Measurements from ENCODE around the gene CDPF1.
A peak's percentile ranks its signal among the peaks of the same experiment; 100 is the strongest.

CDPF1 gene

DNA sequence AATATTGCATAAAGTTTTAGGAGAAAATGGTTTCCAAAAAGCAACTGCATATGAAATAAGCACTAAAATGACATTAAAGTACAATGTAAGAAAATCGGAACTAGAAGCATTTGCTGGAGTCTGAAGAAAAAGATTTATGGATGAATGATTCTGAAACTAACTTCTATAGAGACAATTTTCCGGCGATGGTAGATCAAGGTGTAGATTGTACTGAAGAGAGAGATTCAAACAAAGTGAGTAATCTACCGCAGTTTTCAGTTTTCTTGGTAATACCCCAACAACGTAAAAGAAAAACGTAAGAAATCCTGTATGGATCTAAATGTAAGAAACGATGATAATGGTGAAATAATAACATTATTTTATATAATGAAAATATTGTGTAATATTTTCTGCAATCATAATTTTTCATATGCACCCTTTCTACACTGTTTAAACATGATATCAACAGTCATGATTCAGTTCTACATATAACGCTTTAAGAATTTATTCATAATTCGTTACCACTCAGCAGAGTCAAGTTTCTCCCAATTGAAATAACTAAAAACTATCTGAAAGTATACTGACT, 1.8 kb upstream of the CDPF1 start:
- Histone ChIP-seq H3K9me3 (ENCODE audit: control insufficient read depth, low read length) (no peaks in the 10 kb centered on the region), H3K27me3 (ENCODE audit: control insufficient read depth, insufficient read depth, low read length, poor library complexity, severe bottlenecking) (peaks cover under 1% of the 10 kb centered on the region), H3K4me3 (ENCODE audit: insufficient read depth, low read depth, low read length) (no peak overlapping the region), H3K36me3 (ENCODE audit: control insufficient read depth, insufficient read depth, low read length) (no peaks in the 10 kb centered on the region), H3K4me1 (ENCODE audit: control insufficient read depth, insufficient read depth, low read length) (peaks cover 3% of the 10 kb centered on the region), H3K27ac (ENCODE audit: insufficient read depth, low read depth, low read length, poor library complexity, severe bottlenecking) (no peak overlapping the region)
- 94 to 95% methylated on average over 8 of the region's 9 CpGs for WGBS, 2 experiments

DNA sequence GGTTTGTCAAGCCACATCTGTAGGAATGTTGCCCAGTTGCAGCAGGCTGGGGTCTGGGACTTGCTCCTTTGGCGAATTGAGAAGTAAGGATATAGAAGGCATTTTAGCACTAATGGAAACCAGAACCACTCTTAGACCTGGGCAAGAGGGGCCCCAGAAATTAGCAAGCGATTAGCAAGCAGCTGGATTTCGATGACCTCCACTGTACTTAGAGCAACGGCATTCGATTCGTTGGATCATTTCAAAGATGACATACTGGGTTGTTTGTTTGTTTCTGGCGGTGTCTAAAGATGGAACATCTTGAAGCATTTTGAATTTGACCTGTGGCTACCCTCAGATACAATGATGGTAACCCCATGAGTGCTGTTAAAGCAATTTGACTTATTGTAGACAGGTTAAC, 1.2 kb upstream of the CDPF1 start:
- Histone ChIP-seq H3K4me1 (ENCODE audit: control insufficient read depth, insufficient read depth, low read length) (peaks cover 3% of the 10 kb centered on the region), H3K36me3 (ENCODE audit: control insufficient read depth, insufficient read depth, low read length) (no peaks in the 10 kb centered on the region), H3K4me3 (ENCODE audit: insufficient read depth, low read depth, low read length) (no peak overlapping the region), H3K27ac (ENCODE audit: insufficient read depth, low read depth, low read length, poor library complexity, severe bottlenecking) (no peak overlapping the region), H3K9me3 (ENCODE audit: control insufficient read depth, low read length) (no peaks in the 10 kb centered on the region), H3K27me3 (ENCODE audit: control insufficient read depth, insufficient read depth, low read length, poor library complexity, severe bottlenecking) (no peaks in the 10 kb centered on the region)
- 91 to 94% methylated on average over 7 of the region's 7 CpGs for WGBS, 2 experiments

DNA sequence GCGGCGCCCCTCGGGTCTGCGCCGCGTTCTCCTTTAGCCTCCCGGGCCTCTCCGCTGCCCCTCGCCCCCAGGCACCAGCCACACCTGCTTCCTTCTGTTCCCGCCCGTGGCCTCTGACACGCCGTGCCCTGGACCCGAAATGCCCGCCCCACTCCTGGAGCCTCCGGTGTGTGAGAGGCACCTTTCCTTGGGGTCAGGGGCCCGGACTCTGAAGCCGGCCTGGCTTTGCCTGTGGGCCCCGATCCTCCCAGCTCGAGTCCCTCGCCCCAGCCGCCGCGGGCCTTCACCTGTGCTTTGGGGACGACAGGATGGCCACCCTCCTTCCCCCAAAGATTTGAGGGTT, 661 bp upstream of the CDPF1 start:
- WGBS, 2 experiments, result 50 to 54% methylated on average over 25 of the region's 25 CpGs
- Histone ChIP-seq H3K4me1 (ENCODE audit: control insufficient read depth, insufficient read depth, low read length) (peaks cover 3% of the 10 kb centered on the region), H3K36me3 (ENCODE audit: control insufficient read depth, insufficient read depth, low read length) (no peaks in the 10 kb centered on the region), H3K27ac (ENCODE audit: insufficient read depth, low read depth, low read length, poor library complexity, severe bottlenecking) (no peak overlapping the region), H3K4me3 (ENCODE audit: insufficient read depth, low read depth, low read length) (peak overlapping the region; percentile 83), H3K27me3 (ENCODE audit: control insufficient read depth, insufficient read depth, low read length, poor library complexity, severe bottlenecking) (no peaks in the 10 kb centered on the region), H3K9me3 (ENCODE audit: control insufficient read depth, low read length) (no peaks in the 10 kb centered on the region)

DNA sequence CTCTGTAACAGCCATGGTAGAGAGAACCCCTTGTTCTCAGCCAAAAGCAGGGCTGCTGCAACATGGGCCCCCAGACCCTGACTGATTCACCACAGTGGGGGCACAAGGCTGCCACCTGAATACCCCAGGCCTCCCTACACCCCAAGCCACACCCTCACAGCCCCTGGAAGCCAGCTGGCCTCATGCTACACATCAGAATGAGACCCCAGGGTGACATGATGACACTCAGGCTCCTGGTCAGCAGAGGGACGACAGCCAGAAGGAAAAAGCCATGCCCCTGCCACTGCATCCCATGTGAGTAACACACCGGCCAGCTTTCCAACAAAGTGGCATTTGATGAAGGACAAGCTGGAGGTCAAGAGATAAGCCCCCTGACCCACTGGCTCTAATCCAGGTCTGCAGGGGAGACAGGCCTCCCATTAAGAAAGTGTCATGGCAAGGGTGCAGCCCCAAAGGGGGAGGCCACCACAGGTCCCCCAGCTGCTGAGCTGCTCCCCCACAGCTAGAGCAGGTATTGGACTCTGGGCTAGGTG, 2.6 kb downstream of the CDPF1 start:
- H3K27ac ChIP-seq (ENCODE audit: insufficient read depth, low read depth, low read length, poor library complexity, severe bottlenecking), result no peak overlapping the region
- 89 to 93% methylated on average over 2 of the region's 2 CpGs for WGBS, 2 experiments
- H3K27me3 ChIP-seq (ENCODE audit: control insufficient read depth, insufficient read depth, low read length, poor library complexity, severe bottlenecking), result no peaks in the 10 kb centered on the region
- H3K4me3 ChIP-seq (ENCODE audit: insufficient read depth, low read depth, low read length), result no peak overlapping the region
- H3K4me1 ChIP-seq (ENCODE audit: control insufficient read depth, insufficient read depth, low read length), result no peaks in the 10 kb centered on the region
- H3K9me3 ChIP-seq (ENCODE audit: control insufficient read depth, low read length), result no peaks in the 10 kb centered on the region
- peaks cover 3% of the 10 kb centered on the region for H3K36me3 ChIP-seq (ENCODE audit: control insufficient read depth, insufficient read depth, low read length)

DNA sequence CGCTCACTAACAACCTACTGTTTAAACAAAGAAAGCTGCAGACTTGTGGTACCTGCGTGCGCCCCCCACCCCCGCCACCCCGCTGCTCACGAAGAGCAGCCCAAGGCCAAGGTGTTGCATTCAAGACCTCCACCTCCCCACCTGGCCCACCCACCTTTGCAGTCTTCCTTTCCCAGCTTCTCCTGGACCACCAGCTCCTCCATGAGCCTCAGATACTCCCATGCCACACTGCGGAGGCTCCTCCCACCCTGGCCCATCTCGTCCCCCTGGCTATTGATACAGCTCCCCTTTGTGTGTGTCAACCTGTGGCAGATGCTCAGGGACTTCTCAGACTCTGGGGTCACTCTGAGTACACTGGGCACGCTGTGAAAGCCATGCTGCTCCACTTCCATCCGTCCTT, 3.9 kb downstream of the CDPF1 start:
- Histone ChIP-seq H3K4me3 (ENCODE audit: insufficient read depth, low read depth, low read length) (no peak overlapping the region), H3K27ac (ENCODE audit: insufficient read depth, low read depth, low read length, poor library complexity, severe bottlenecking) (no peak overlapping the region), H3K36me3 (ENCODE audit: control insufficient read depth, insufficient read depth, low read length) (peaks cover 3% of the 10 kb centered on the region), H3K9me3 (ENCODE audit: control insufficient read depth, low read length) (no peaks in the 10 kb centered on the region), H3K27me3 (ENCODE audit: control insufficient read depth, insufficient read depth, low read length, poor library complexity, severe bottlenecking) (no peaks in the 10 kb centered on the region), H3K4me1 (ENCODE audit: control insufficient read depth, insufficient read depth, low read length) (no peaks in the 10 kb centered on the region)
- WGBS, 2 experiments, result 93 to 95% methylated on average over 10 of the region's 10 CpGs

DNA sequence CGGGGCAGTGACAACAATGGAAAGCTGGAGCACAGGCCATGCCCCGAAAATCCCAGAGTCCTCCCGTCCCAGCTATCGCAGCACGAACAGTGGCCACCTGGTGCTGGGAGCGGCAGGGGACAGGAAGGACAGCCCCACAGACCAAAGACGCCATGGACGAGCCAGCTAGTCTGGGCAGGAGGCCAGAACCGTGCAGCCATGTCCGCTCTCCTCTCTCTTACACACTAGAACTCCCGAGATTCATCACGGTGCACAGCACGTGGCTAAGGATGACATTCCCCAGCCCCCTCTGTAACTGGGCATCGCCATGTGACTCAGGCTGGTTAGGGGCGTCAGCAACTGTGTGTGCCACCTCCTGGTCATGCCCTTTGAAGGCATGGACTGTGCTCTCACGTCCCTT, 4.6 kb downstream of the CDPF1 start:
- Histone ChIP-seq H3K27me3 (ENCODE audit: control insufficient read depth, insufficient read depth, low read length, poor library complexity, severe bottlenecking) (no peaks in the 10 kb centered on the region), H3K36me3 (ENCODE audit: control insufficient read depth, insufficient read depth, low read length) (peaks cover 3% of the 10 kb centered on the region), H3K27ac (ENCODE audit: insufficient read depth, low read depth, low read length, poor library complexity, severe bottlenecking) (no peak overlapping the region), H3K9me3 (ENCODE audit: control insufficient read depth, low read length) (no peaks in the 10 kb centered on the region), H3K4me3 (ENCODE audit: insufficient read depth, low read depth, low read length) (no peak overlapping the region), H3K4me1 (ENCODE audit: control insufficient read depth, insufficient read depth, low read length) (no peaks in the 10 kb centered on the region)
- WGBS, 2 experiments, result 89 to 90% methylated on average over 16 of the region's 16 CpGs

DNA sequence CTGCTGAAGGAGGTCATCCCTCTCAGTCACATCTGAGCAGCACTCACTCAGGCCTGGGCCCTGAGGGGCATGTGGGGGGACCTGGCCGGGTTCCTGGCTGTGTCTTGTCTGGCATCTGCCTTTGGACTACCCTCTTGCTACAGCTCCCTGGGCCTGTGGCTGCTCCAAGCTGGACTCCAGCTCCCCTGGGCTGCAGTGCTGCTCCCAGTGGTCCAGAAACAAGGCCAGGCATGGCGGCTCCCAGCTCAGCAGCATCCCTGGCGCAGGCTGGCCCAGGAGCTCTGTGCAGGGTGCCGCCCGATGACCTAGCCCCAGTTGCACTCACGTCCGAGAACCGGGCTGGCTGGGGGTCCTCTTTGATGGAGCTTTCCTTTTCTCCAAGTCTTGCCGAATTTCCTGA, 5.3 kb downstream of the CDPF1 start:
- H3K9me3 ChIP-seq (ENCODE audit: control insufficient read depth, low read length), result no peaks in the 10 kb centered on the region
- 95% methylated on average over 9 of the region's 9 CpGs for WGBS, 2 experiments
- no peak overlapping the region for H3K4me3 ChIP-seq (ENCODE audit: insufficient read depth, low read depth, low read length)

DNA sequence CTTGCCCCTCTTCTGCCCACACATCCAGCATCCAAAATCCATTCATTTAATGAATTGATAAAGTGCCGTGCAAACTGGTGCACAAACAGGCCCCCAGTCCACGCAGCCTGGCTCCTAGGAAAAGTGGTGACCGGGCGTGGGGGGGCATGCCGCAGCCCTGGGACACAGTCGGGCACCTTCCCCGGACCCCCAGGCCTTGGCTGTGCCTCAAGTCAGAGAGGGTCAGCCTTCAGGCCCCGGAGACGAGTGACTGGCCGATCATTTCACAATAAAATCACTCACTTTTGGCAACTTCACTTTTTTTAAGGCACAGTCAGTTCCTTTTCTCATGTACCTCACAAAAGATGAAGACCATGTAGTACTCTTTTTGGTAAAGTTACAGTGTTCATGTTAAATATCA, 8.0 kb downstream of the CDPF1 start:
- Histone ChIP-seq H3K36me3 (ENCODE audit: control insufficient read depth, insufficient read depth, low read length) (peaks cover 3% of the 10 kb centered on the region), H3K4me1 (ENCODE audit: control insufficient read depth, insufficient read depth, low read length) (no peaks in the 10 kb centered on the region), H3K4me3 (ENCODE audit: insufficient read depth, low read depth, low read length) (no peak overlapping the region), H3K9me3 (ENCODE audit: control insufficient read depth, low read length) (no peaks in the 10 kb centered on the region), H3K27me3 (ENCODE audit: control insufficient read depth, insufficient read depth, low read length, poor library complexity, severe bottlenecking) (no peaks in the 10 kb centered on the region), H3K27ac (ENCODE audit: insufficient read depth, low read depth, low read length, poor library complexity, severe bottlenecking) (no peak overlapping the region)
- WGBS, 2 experiments, result 83% methylated on average over 10 of the region's 10 CpGs

More for the DNA sequence above, 5.3 kb downstream of the CDPF1 start:
- Histone ChIP-seq H3K27ac (ENCODE audit: insufficient read depth, low read depth, low read length, poor library complexity, severe bottlenecking) (no peak overlapping the region), H3K27me3 (ENCODE audit: control insufficient read depth, insufficient read depth, low read length, poor library complexity, severe bottlenecking) (no peaks in the 10 kb centered on the region), H3K4me1 (ENCODE audit: control insufficient read depth, insufficient read depth, low read length) (no peaks in the 10 kb centered on the region), H3K36me3 (ENCODE audit: control insufficient read depth, insufficient read depth, low read length) (peaks cover 3% of the 10 kb centered on the region)

DNA sequence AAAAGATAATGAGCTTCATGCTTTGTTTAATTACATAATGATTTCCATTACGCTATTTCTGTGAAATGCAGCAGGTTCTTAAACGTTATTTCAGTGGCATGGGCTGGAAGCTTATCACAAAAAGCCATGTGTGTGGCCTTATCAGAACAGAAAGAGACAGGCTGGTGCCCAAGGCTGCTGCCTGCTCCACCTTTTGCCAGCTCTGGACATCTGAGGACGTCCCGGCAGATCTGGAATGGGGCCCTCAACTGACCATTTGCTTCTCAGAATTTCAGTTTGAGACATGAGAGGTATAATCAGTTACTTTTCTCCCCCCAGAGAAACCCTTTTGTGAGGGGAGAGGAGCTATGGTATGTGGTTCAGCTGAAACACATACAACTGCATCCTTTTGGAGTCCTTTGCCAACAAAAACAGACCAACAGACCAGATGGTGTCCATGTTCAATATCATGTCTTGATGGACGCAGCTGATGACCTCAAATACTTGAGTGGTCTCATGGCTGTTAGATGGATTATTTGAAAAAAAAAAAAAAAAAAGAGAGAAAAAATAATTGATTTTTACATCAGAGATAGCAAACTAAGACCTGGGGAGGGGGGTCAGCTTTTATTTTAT, 8.6 kb downstream of the CDPF1 start:
- H3K9me3 ChIP-seq (ENCODE audit: control insufficient read depth, low read length), result no peaks in the 10 kb centered on the region
- no peak overlapping the region for H3K4me3 ChIP-seq (ENCODE audit: insufficient read depth, low read depth, low read length)
- H3K27ac ChIP-seq (ENCODE audit: insufficient read depth, low read depth, low read length, poor library complexity, severe bottlenecking), result no peak overlapping the region
- WGBS, 2 experiments, result 85 to 86% methylated on average over 5 of the region's 5 CpGs
- H3K4me1 ChIP-seq (ENCODE audit: control insufficient read depth, insufficient read depth, low read length), result no peaks in the 10 kb centered on the region
- no peaks in the 10 kb centered on the region for H3K27me3 ChIP-seq (ENCODE audit: control insufficient read depth, insufficient read depth, low read length, poor library complexity, severe bottlenecking)
- H3K36me3 ChIP-seq (ENCODE audit: control insufficient read depth, insufficient read depth, low read length), result peaks cover 3% of the 10 kb centered on the region

DNA sequence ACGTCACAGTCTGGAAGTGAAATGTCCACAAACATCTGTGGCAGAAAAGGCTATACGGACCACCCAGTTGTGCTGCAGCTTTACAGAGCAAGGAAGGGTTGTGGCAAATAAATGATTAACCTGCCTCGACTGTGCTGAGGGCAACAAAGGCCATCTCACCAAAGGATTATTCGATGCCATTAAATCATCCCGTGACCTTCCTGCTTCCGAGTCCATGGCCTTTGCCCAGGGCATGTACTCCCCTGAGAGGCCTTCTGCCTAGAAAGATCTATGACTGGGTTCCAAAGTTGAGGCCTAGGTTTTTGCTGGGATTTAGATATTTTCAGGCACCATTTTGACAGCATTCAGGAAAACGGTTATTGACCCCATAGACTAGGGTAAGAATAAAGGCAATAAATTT, 9.2 kb downstream of the CDPF1 start:
- Histone ChIP-seq H3K36me3 (ENCODE audit: control insufficient read depth, insufficient read depth, low read length) (peaks cover 3% of the 10 kb centered on the region), H3K9me3 (ENCODE audit: control insufficient read depth, low read length) (no peaks in the 10 kb centered on the region)
- 80 to 87% methylated on average over 7 of the region's 7 CpGs for WGBS, 2 experiments

More for the DNA sequence above, 9.2 kb downstream of the CDPF1 start:
- H3K4me3 ChIP-seq (ENCODE audit: insufficient read depth, low read depth, low read length), result no peak overlapping the region
- no peaks in the 10 kb centered on the region for H3K4me1 ChIP-seq (ENCODE audit: control insufficient read depth, insufficient read depth, low read length)
- no peaks in the 10 kb centered on the region for H3K27me3 ChIP-seq (ENCODE audit: control insufficient read depth, insufficient read depth, low read length, poor library complexity, severe bottlenecking)
- H3K27ac ChIP-seq (ENCODE audit: insufficient read depth, low read depth, low read length, poor library complexity, severe bottlenecking), result no peak overlapping the region

Measured in ectodermal cell (in vitro differentiated cells).